Measurements from ENCODE around the gene TRABD2B. TPM values are rescaled to one million over a fixed set of nuclear protein-coding genes. Genes with fewer than 3 reads are reported as not detected.

TRABD2B gene
- total and polyA plus RNA-seq, 2 experiments from 2014 or later = 1.6 to 2.0 TPM

DNA sequence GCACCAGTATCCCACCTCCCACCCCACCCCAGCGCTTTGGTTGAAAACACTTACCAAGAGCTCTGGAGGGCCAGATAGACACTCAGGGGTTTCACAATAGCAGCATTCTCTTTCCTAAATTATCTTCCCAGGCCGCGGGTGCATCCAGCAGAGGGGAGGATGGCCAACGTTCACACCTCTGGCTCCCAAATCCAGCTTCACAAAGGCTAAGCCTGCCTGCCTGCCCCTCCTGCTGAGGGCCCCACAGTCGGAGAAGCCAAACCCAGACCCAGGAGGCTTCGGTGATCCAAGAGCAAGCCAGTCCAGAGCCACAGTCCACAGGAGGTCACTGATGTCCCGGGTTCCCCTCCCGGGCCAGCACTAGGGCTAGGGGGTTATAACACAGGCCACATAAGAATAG is 231.9 kb downstream of the TRABD2B start (continued):
- TF ChIP-seq, protein P1, sequence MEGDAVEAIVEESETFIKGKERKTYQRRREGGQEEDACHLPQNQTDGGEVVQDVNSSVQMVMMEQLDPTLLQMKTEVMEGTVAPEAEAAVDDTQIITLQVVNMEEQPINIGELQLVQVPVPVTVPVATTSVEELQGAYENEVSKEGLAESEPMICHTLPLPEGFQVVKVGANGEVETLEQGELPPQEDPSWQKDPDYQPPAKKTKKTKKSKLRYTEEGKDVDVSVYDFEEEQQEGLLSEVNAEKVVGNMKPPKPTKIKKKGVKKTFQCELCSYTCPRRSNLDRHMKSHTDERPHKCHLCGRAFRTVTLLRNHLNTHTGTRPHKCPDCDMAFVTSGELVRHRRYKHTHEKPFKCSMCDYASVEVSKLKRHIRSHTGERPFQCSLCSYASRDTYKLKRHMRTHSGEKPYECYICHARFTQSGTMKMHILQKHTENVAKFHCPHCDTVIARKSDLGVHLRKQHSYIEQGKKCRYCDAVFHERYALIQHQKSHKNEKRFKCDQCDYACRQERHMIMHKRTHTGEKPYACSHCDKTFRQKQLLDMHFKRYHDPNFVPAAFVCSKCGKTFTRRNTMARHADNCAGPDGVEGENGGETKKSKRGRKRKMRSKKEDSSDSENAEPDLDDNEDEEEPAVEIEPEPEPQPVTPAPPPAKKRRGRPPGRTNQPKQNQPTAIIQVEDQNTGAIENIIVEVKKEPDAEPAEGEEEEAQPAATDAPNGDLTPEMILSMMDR (conservative IDR thresholded peaks at IDR 0.05; ENCODE audit: low read depth in 2 of 2) = no peak
- TF ChIP-seq, protein P2, sequence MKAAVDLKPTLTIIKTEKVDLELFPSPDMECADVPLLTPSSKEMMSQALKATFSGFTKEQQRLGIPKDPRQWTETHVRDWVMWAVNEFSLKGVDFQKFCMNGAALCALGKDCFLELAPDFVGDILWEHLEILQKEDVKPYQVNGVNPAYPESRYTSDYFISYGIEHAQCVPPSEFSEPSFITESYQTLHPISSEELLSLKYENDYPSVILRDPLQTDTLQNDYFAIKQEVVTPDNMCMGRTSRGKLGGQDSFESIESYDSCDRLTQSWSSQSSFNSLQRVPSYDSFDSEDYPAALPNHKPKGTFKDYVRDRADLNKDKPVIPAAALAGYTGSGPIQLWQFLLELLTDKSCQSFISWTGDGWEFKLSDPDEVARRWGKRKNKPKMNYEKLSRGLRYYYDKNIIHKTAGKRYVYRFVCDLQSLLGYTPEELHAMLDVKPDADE (IDR thresholded peaks at IDR 0.05) = no peak
- TF ChIP-seq POLR2AphosphoS5 (IDR thresholded peaks at IDR 0.05; ENCODE audit: low read depth) (no peak), EZH2phosphoT487 (IDR thresholded peaks at IDR 0.05; ENCODE audit: unreplicated experiment) (no peak), EZH2 (IDR thresholded peaks at IDR 0.05; ENCODE audit: low read depth, unreplicated experiment) (no peak), JUNB (IDR thresholded peaks at IDR 0.05; ENCODE audit: unreplicated experiment) (no peak)

DNA sequence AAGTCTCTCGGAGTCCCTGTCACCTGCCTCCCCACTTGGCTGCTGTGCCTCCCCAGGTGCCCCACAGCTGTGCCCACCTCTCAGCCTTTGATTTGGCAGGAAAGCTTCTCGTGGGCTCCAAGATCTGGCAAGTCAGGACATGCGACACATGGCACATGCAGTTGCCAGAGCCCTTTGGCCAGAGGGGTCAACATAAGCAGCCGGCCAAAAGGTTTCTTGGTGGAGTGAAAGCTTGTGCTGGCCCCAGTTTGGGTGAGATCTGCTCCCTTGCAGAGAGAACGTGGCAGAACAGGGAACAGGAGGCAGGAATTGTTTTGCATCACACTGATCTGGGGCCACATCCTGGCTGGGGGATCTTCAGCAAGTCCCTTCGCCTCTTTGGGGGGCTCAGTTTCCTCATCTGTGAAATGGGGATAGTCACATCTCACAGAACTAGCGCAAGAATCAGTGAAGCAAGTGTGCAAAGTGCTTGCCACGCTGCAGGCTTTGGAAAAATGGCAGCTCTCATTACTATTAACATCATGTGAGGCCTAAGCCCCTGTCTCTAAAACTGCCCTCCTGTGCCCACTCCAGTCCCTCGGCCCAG is 232.6 kb downstream of the TRABD2B start:
- no peak overlapping the region for H3K4me3 Mint-ChIP-seq
- Histone ChIP-seq H3K79me2 (replicated peaks; ENCODE audit: insufficient read depth) (no peaks in the 10 kb centered on the region), H2AFZ (no peak overlapping the region), H3K4me3 (no peak overlapping the region), H3K4me2 (no peak overlapping the region), H3K9me2 (ENCODE audit: insufficient read depth) (no peaks in the 10 kb centered on the region), H3F3A (replicated peaks; ENCODE audit: low read depth) (no peaks in the 10 kb centered on the region), H4K20me1 (replicated peaks; ENCODE audit: insufficient read depth) (no peaks in the 10 kb centered on the region), H3K27me3 (ENCODE audit: insufficient read depth) (no peaks in the 10 kb centered on the region), H3K4me1 (ENCODE audit: insufficient read depth) (no peaks in the 10 kb centered on the region), H3K36me3 (ENCODE audit: insufficient read depth) (no peaks in the 10 kb centered on the region), H3K27ac (ENCODE audit: low read depth) (no peak overlapping the region)
- ATAC-seq = no peak
- no peaks in the 10 kb centered on the region for H3K36me3 Mint-ChIP-seq (ENCODE audit: low read depth)
- no peaks in the 10 kb centered on the region; the same call in 2 of the 3 replicates for H3K9me3 Mint-ChIP-seq
- H3K27ac Mint-ChIP-seq = no peak overlapping the region
- TF ChIP-seq CREB1 (CRISPR knock-in tag; IDR thresholded peaks at IDR 0.05; ENCODE audit: low read depth) (no peak), STAT1 (IDR thresholded peaks at IDR 0.05; ENCODE audit: unreplicated experiment) (no peak), ZNF114 (CRISPR knock-in tag; IDR thresholded peaks at IDR 0.05) (no peak)
- TF ChIP-seq, protein P2 (IDR thresholded peaks at IDR 0.05) = no peak
- no peaks in the 10 kb centered on the region; the same call in 2 of the 3 replicates for H3K4me1 Mint-ChIP-seq
- peaks cover 13% of the 10 kb centered on the region for H3K27me3 Mint-ChIP-seq (ENCODE audit: insufficient read depth, low read depth, poor library complexity)
- DNase-seq (ENCODE audit: low spot score) = no peak
